Measurements from ENCODE around the gene LCA5. TPM values are rescaled to one million over a fixed set of nuclear protein-coding genes. Genes with fewer than 3 reads are reported as not detected.

LCA5 gene
- total RNA-seq, 1 donor from 2014 or later, result 7.1 TPM

GRCh38 chr6:79435746-79436145 is 101.5 kb downstream of the LCA5 start:
- Histone ChIP-seq H3K36me3 (no peaks in the 10 kb centered on the region), H3K4me1 (no peaks in the 10 kb centered on the region), H3K4me3 (no peak overlapping the region), H3K27ac (no peak overlapping the region), H3K9me3 (no peaks in the 10 kb centered on the region), H3K27me3 (ENCODE audit: low read depth) (no peaks in the 10 kb centered on the region)
- no peak for TF ChIP-seq CTCF (IDR thresholded peaks at IDR 0.05)
- intact Hi-C loops (cut with DNase I), result no loop called here
- ATAC-seq (no peak), DNase-seq (no peak)

Other genes starting within 250 kb of the LCA5 start
- 28.9 TPM for gene SH3BGRL2, start 93.9 kb upstream of the LCA5 start, total RNA-seq